ENCODE results near the gene SLC6A3.

The SLC6A3 gene

DNA sequence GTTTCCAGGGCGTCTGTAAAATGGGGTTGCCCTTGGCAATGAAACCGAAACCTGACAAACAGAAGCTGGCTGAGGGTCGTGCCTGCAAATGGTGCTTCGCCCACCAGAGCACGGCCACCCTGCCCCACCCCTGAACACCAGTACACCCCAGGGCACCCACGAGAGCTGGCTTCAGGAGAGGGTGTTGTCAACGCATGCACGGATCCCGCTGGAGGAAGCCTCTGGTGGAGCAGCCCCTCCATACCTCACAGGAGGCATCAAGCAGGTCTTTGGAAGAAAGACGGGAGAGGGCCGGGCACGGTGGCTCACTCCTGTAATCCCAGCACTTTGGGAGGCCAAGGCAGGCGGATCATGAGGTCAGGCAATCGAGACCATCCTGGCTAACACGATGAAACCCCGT lies 8.6 kb downstream of the SLC6A3 start:
- Histone ChIP-seq H3K9me3 (no peaks in the 10 kb centered on the region), H3K36me3 (no peaks in the 10 kb centered on the region)
- TF ChIP-seq, protein P1, sequence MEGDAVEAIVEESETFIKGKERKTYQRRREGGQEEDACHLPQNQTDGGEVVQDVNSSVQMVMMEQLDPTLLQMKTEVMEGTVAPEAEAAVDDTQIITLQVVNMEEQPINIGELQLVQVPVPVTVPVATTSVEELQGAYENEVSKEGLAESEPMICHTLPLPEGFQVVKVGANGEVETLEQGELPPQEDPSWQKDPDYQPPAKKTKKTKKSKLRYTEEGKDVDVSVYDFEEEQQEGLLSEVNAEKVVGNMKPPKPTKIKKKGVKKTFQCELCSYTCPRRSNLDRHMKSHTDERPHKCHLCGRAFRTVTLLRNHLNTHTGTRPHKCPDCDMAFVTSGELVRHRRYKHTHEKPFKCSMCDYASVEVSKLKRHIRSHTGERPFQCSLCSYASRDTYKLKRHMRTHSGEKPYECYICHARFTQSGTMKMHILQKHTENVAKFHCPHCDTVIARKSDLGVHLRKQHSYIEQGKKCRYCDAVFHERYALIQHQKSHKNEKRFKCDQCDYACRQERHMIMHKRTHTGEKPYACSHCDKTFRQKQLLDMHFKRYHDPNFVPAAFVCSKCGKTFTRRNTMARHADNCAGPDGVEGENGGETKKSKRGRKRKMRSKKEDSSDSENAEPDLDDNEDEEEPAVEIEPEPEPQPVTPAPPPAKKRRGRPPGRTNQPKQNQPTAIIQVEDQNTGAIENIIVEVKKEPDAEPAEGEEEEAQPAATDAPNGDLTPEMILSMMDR (IDR thresholded peaks at IDR 0.05): no peak

DNA sequence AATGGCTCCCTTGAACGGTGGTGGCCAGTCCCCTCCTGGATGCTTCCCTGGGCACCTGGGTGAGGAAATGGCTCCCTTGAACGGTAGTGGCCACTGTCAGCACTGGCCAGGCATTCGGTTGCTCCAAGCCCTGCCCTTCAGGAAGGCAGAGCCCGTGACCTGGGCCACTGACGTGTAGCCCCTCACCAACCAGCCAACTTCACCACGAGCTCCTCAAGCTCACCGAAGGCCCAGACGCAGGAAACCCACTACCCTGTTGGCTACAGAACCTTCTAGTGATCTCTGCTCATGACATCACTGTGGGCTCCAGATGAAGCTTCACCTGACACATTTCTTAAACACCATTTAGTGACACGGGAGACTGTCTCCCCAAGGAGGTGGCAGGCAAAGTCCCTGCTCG lies 9.2 kb downstream of the SLC6A3 start:
- Histone ChIP-seq H3K36me3 (no peaks in the 10 kb centered on the region), H3K9me3 (no peaks in the 10 kb centered on the region), H3K27me3 (peaks cover 34% of the 10 kb centered on the region), H3K27ac (no peak overlapping the region), H3K4me3 (ENCODE audit: low read depth in 1 of 2, low read length in 1 of 2) (no peak overlapping the region), H3K4me1 (ENCODE audit: control insufficient read depth in 1 of 2, insufficient read depth in 1 of 2, low read depth in 1 of 2, low read length in 1 of 2) (no peaks in the 10 kb centered on the region)
- TF ChIP-seq, protein P1 (IDR thresholded peaks at IDR 0.05): no peak

More for the DNA sequence above, 8.6 kb downstream of the SLC6A3 start:
- peaks cover 40% of the 10 kb centered on the region for H3K27me3 ChIP-seq
- no peak overlapping the region for H3K4me3 ChIP-seq (ENCODE audit: low read depth in 1 of 2, low read length in 1 of 2)
- no peaks in the 10 kb centered on the region for H3K4me1 ChIP-seq (ENCODE audit: control insufficient read depth in 1 of 2, insufficient read depth in 1 of 2, low read depth in 1 of 2, low read length in 1 of 2)
- no peak overlapping the region for H3K27ac ChIP-seq

DNA sequence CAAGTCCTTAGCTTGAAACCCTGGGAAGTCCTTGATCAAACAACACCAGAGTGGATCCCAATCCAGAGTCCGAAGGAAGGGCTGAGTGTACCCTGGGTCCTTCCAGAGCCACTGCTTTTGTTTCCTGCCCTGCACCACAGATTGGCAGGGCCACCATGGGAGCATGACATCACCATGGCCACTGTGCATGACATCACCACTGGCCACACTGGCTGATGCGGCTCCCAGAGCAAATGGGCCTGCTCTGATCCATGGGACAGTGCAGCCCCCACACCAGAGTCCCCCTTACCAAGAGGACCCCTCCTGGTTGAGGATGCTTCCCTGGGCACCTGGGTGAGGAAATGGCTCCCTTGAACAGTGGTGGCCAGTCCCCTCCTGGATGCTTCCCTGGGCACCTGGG lies 9.9 kb downstream of the SLC6A3 start:
- no peak overlapping the region for H3K4me3 ChIP-seq (ENCODE audit: low read depth in 1 of 2, low read length in 1 of 2)
- TF ChIP-seq, protein P1 (IDR thresholded peaks at IDR 0.05): no peak
- H3K27ac ChIP-seq: no peak overlapping the region
- H3K36me3 ChIP-seq: no peaks in the 10 kb centered on the region
- peaks cover 27% of the 10 kb centered on the region for H3K27me3 ChIP-seq
- no peaks in the 10 kb centered on the region for H3K9me3 ChIP-seq
- H3K4me1 ChIP-seq (ENCODE audit: control insufficient read depth in 1 of 2, insufficient read depth in 1 of 2, low read depth in 1 of 2, low read length in 1 of 2): no peaks in the 10 kb centered on the region

DNA sequence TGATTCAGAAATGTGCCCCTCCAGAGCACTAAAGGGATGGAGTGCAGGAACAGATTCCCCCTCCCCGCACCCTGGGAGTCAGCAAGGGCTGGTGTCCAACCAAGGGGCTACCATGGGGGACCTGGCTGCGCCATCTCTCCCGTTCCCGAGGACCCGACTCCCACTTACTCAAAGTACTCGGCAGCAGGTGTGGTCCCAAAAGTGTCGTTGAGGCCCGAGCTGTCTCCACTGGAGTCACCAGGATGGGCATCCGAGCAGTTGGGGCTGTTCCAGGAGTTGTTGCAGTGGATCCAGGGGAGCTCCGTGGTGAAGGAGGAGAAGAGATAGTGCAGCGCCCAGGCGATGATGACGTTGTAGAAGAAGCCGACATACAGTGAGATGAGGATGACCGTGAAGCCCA lies 12.9 kb downstream of the SLC6A3 start:
- Histone ChIP-seq H3K27me3 (peaks cover under 1% of the 10 kb centered on the region), H3K27ac (no peak overlapping the region), H3K36me3 (no peaks in the 10 kb centered on the region), H3K9me3 (peaks cover 11% of the 10 kb centered on the region), H3K4me1 (ENCODE audit: control insufficient read depth in 1 of 2, insufficient read depth in 1 of 2, low read depth in 1 of 2, low read length in 1 of 2) (no peaks in the 10 kb centered on the region), H3K4me3 (ENCODE audit: low read depth in 1 of 2, low read length in 1 of 2) (no peak overlapping the region)
- TF ChIP-seq, protein P1 (IDR thresholded peaks at IDR 0.05): no peak

DNA sequence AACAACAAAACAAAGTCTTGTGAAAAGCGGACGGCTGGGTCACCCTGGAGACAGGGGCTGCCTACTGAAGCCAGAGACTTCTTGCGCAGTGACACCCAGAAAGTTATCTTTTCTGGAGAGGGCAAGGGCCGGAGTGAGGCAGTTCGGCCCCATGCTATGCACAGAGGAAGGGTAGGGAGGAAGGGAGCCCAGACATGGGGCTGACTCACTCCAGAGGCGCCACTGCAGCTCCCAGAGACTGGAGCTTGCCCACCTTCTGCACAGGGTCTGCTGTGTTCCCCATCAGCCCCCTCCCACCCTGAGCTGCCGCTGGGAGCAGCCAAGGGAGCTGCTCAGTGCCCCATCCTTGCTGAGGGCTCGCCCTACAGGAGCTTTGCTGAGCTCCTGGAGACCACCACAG lies 13.3 kb downstream of the SLC6A3 start:
- Histone ChIP-seq H3K4me1 (ENCODE audit: control insufficient read depth in 1 of 2, insufficient read depth in 1 of 2, low read depth in 1 of 2, low read length in 1 of 2) (no peaks in the 10 kb centered on the region), H3K27me3 (no peaks in the 10 kb centered on the region), H3K9me3 (peaks cover 11% of the 10 kb centered on the region), H3K4me3 (ENCODE audit: low read depth in 1 of 2, low read length in 1 of 2) (no peak overlapping the region), H3K36me3 (no peaks in the 10 kb centered on the region), H3K27ac (no peak overlapping the region)
- TF ChIP-seq, protein P1 (IDR thresholded peaks at IDR 0.05): no peak
